Endothelial cell of umbilical vein (primary cell): ENCODE measurements around the gene CAMTA1. TPM values are rescaled to one million over a fixed set of nuclear protein-coding genes. Genes with fewer than 3 reads are reported as not detected.

Experiments
- BruUV-seq: library from RNA; stranded (reverse); fragments of 400-500 nt; replicated peaks from 2 replicates; lab custom pipeline; 2021; lab: Mats Ljungman, UMichigan
- CTCF ChIA-PET: fragments of 300-600, 350-600 bp; sonication (Branson Sonifier 250); formaldehyde crosslinking; loops from one replicate; lab custom pipeline; 2021; ENCODE audit warnings: antibody characterized with exemption, inconsistent platforms; lab: Charles Lee
- POLR2A ChIA-PET: fragments of 300-600, 350-600 bp; sonication (Branson Sonifier 250); formaldehyde crosslinking; loops from one replicate; lab custom pipeline; 2021; ENCODE audit warnings: antibody characterized with exemption, inconsistent platforms; lab: Charles Lee
- DNase-seq: peaks from one replicate; pipeline ENCODE4 v3.0.0-alpha.2; 2011; ENCODE audit warnings: low read depth, low spot score
- FAIRE-seq: peaks from 2 replicates; lab custom pipeline; 2011; peaks lifted over from hg19 to GRCh38; lab: Jason Lieb, UNC
- H2AFZ ChIP-seq: 2 replicates; pipeline ENCODE4 v1.6.0; 2012; ENCODE audit warnings: low read depth, low read length, control low read depth, inconsistent platforms
- H3K27ac ChIP-seq: 2 replicates; pipeline ENCODE4 v1.5.1; 2011; ENCODE audit warnings: low read depth, mild to moderate bottlenecking, control low read depth, low read length, moderate library complexity; ENCODE audit not compliant: insufficient read depth
- H3K27me3 ChIP-seq, 2 experiments: 2 replicates each; pipeline versions ENCODE4 v1.6.0 to v1.6.1; 2011; ENCODE audit warnings: low read length in 2 of 2, mixed read lengths in 1 of 2; ENCODE audit not compliant: control insufficient read depth in 2 of 2, insufficient read depth in 2 of 2
- H3K36me3 ChIP-seq, 2 experiments: 2 replicates in 1 of 2; 3 replicates in 1 of 2; pipeline ENCODE4 v1.5.1; 2011; ENCODE audit warnings: low read length in 2 of 2, mild to moderate bottlenecking in 1 of 2, moderate library complexity in 1 of 2; ENCODE audit not compliant: control insufficient read depth in 2 of 2, insufficient read depth in 2 of 2; ENCODE audit errors: extremely low read depth in 1 of 2
- H3K4me1 ChIP-seq: 3 replicates; pipeline ENCODE4 v1.5.1; 2011; ENCODE audit warnings: mild to moderate bottlenecking, low read length; ENCODE audit not compliant: control insufficient read depth, insufficient read depth; ENCODE audit errors: extremely low read depth
- H3K4me2 ChIP-seq: 2 replicates; pipeline ENCODE4 v1.6.1; 2011; ENCODE audit warnings: low read length, control low read depth, mixed read lengths; ENCODE audit not compliant: insufficient read depth
- H3K4me3 ChIP-seq, 3 experiments: fragments of 200-600 bp in 1 of 3; sonication (generic), shearing (Covaris generic) in 1 of 3; replicated peaks in 1 of 3; 2 replicates each; pipeline ENCODE4 v1.5.1; 2011 to 2016; ENCODE audit warnings: control low read depth in 3 of 3, low read length in 3 of 3, mild to moderate bottlenecking in 2 of 3, inconsistent platforms in 1 of 3, low read depth in 1 of 3, moderate library complexity in 1 of 3; ENCODE audit not compliant: insufficient read depth in 1 of 3
- H3K79me2 ChIP-seq: 2 replicates; pipeline ENCODE4 v1.6.0; 2012; ENCODE audit warnings: low read length, inconsistent platforms; ENCODE audit not compliant: control insufficient read depth, insufficient read depth
- H3K9ac ChIP-seq: replicated peaks from 2 replicates; pipeline ENCODE3; 2011; ENCODE audit warnings: low read length, control low read depth; ENCODE audit not compliant: insufficient read depth; ENCODE audit errors: extremely low read depth
- H3K9me1 ChIP-seq: replicated peaks from 3 replicates; pipeline ENCODE4 v1.6.0; 2011; ENCODE audit warnings: mild to moderate bottlenecking, low read length; ENCODE audit not compliant: control insufficient read depth, insufficient read depth; ENCODE audit errors: extremely low read depth
- H3K9me3 ChIP-seq: replicated peaks from 2 replicates; pipeline ENCODE4 v1.5.1; 2012; ENCODE audit warnings: low read length, inconsistent platforms; ENCODE audit not compliant: control insufficient read depth, insufficient read depth
- H4K20me1 ChIP-seq: replicated peaks from 2 replicates; pipeline ENCODE3; 2011; ENCODE audit warnings: mild to moderate bottlenecking, low read length; ENCODE audit not compliant: control insufficient read depth, insufficient read depth; ENCODE audit errors: extremely low read depth
- CTCF ChIP-seq, 2 donors: IDR thresholded peaks; 1 replicate in 1 of 2; 2 replicates in 1 of 2; pipeline ENCODE4 v1.5.1; 2011; ENCODE audit warnings: low read length in 2 of 2, mild to moderate bottlenecking in 2 of 2, moderate library complexity in 2 of 2, control low read depth in 1 of 2, inconsistent platforms in 1 of 2, low read depth in 1 of 2; ENCODE audit not compliant: insufficient read depth in 1 of 2; ENCODE audit errors: extremely low read depth in 1 of 2
- EZH2 ChIP-seq: IDR thresholded peaks from 2 replicates; pipeline ENCODE4 v1.6.1; 2012; ENCODE audit warnings: borderline replicate concordance, low read depth, mild to moderate bottlenecking, moderate library complexity, low read length, inconsistent platforms; ENCODE audit not compliant: severe bottlenecking
- FOS ChIP-seq: IDR thresholded peaks from 2 replicates; pipeline ENCODE4 v1.6.1; 2011; ENCODE audit warnings: mild to moderate bottlenecking, low read length, moderate library complexity, borderline replicate concordance; ENCODE audit not compliant: insufficient read depth
- GATA2 ChIP-seq: IDR thresholded peaks from 2 replicates; pipeline ENCODE4 v1.7.0; 2011; ENCODE audit warnings: low read depth, mild to moderate bottlenecking, moderate library complexity, mixed read lengths, low read length; ENCODE audit not compliant: insufficient read length, insufficient read depth
- JUN ChIP-seq: IDR thresholded peaks from 2 replicates; pipeline ENCODE4 v1.6.1; 2011; ENCODE audit warnings: borderline replicate concordance, low read depth; ENCODE audit not compliant: insufficient read length, insufficient read depth
- MAX ChIP-seq: IDR thresholded peaks from 2 replicates; pipeline ENCODE4 v1.6.1; 2011; ENCODE audit not compliant: insufficient read depth, insufficient read length
- MYC ChIP-seq: IDR thresholded peaks from one replicate; pipeline ENCODE4 v1.6.1; 2011; ENCODE audit warnings: mild to moderate bottlenecking, low read depth, low read length
- POLR2A ChIP-seq: IDR thresholded peaks from 2 replicates; pipeline ENCODE4 v1.6.1; 2012; ENCODE audit warnings: low read depth, mild to moderate bottlenecking, control low read depth, low read length
- POLR2AphosphoS5 ChIP-seq: IDR thresholded peaks from 2 replicates; pipeline ENCODE4 v1.6.1; 2012; ENCODE audit warnings: low read depth, mild to moderate bottlenecking, control low read depth, low read length, moderate library complexity; ENCODE audit not compliant: insufficient read depth
- dilution Hi-C: fragments of 300-500 bp; cut with MboI; formaldehyde crosslinking; loops from one replicate; pipeline ENCODE4 v1.15.0; 2019; ENCODE audit warnings: low sequenced_read_pairs; ENCODE audit not compliant: extremely low pct_ligation_motif_present
- intact Hi-C: fragments of 100-400 bp; cut with micrococcal nuclease; formaldehyde crosslinking; loops from one replicate; pipeline ENCODE4 v1.10.0; 2022
- polyA plus RNA-seq, 4 experiments: library from polyadenylated mRNA; depleted of rRNA in 3 of 4; stranded (reverse) in 3 of 4; unstranded in 1 of 4; fragments of >200 nt; gene quantifications; 2 replicates each; pipeline versions ENCODE4 v1.2.1 to v1.2.3, GENCODE V29; 2011 to 2012; ENCODE audit warnings: missing spikeins in 1 of 4
- total RNA-seq: library from RNA; stranded (reverse); gene quantifications from 2 replicates; pipeline ENCODE4 v1.2.3, GENCODE V29; 2021

Gene CAMTA1
- total and polyA plus RNA-seq, 2 donors (not counting 3 experiments of a cell fraction or from before 2014, with no cell fraction given) = 50.8 to 92.7 TPM

- ChIA-PET CTCF (interaction anchor here (0.9 to 1.4 kb wide), 2 partner anchors 24 to 581 kb away, joined by 4 to 5 read pairs; no protein-coding TSS in a partner anchor), POLR2A (no interaction called here)
- Histone ChIP-seq H3K4me3 (no peak overlapping the region), H3K4me1 (no peaks in the 10 kb centered on the region), H3K79me2 (no peaks in the 10 kb centered on the region), H4K20me1 (no peaks in the 10 kb centered on the region), H3K9me3 (no peaks in the 10 kb centered on the region), H3K9me1 (no peaks in the 10 kb centered on the region), H3K9ac (no peak overlapping the region), H3K27me3 (no peaks in the 10 kb centered on the region), H2AFZ (no peak overlapping the region), H3K27ac (no peak overlapping the region), H3K4me2 (no peak overlapping the region), H3K36me3 (no peaks in the 10 kb centered on the region)
- intact Hi-C loops (no loop called here), dilution Hi-C loops (no loop called here)
- TF ChIP-seq MYC = no peak
- TF ChIP-seq GATA2 = no peak
- no peak for TF ChIP-seq POLR2A
- TF ChIP-seq FOS = no peak
- DNase-seq = no peak
- no TSS peak for BruUV-seq
- no peak for FAIRE-seq
Observed at GRCh38 chr1:7623842-7624241, 838.6 kb downstream of the CAMTA1 start.

GRCh38 chr1:7624791-7625355, 839.6 kb downstream of the CAMTA1 start:
- Histone ChIP-seq H3K9me3 (no peaks in the 10 kb centered on the region), H3K9me1 (no peaks in the 10 kb centered on the region), H2AFZ (no peak overlapping the region), H3K4me3 (no peak overlapping the region), H3K27ac (no peak overlapping the region), H3K4me1 (no peaks in the 10 kb centered on the region), H3K4me2 (no peak overlapping the region), H3K79me2 (no peaks in the 10 kb centered on the region), H3K9ac (no peak overlapping the region), H4K20me1 (no peaks in the 10 kb centered on the region), H3K27me3 (no peaks in the 10 kb centered on the region), H3K36me3 (no peaks in the 10 kb centered on the region)
- no peak for TF ChIP-seq GATA2
- no peak for TF ChIP-seq MYC
- TF ChIP-seq EZH2 = no peak
- TF ChIP-seq JUN = no peak
- no peak for TF ChIP-seq MAX
- TF ChIP-seq POLR2AphosphoS5 = no peak
- TF ChIP-seq POLR2A = no peak
- no peak for TF ChIP-seq FOS
- no peak for TF ChIP-seq CTCF (IDR thresholded peaks at IDR 0.05; ENCODE audit: extremely low read depth in 1 of 2, insufficient read depth in 1 of 2, low read depth in 1 of 2, low read length in 2 of 2)
- DNase-seq = no peak
- intact Hi-C loops (no loop called here), dilution Hi-C loops (no loop called here)
- ChIA-PET CTCF (no interaction called here), POLR2A (no interaction called here)
- no peak for FAIRE-seq
- no TSS peak for BruUV-seq
